Kidney (tissue), 14 donors: ENCODE results near the gene TSNAXIP1. TPM values are rescaled to one million over a fixed set of nuclear protein-coding genes. Genes with fewer than 3 reads are reported as not detected.
A peak's percentile ranks its signal among the peaks of the same experiment; 100 is the strongest.

Experiments used
- DNase-seq, 5 donors: peaks; one replicate each; pipeline ENCODE4 v3.0.0-alpha.2; 2013 to 2020
- FAIRE-seq: peaks from 2 replicates; lab custom pipeline; 2012; peaks lifted over from hg19 to GRCh38; lab: Jason Lieb, UNC
- H3K27ac ChIP-seq, 2 donors: one replicate each; pipeline ENCODE4 v1.7.0; 2013; ENCODE audit warnings: low read depth in 2 of 2, low read length in 2 of 2, inconsistent platforms in 1 of 2
- H3K27me3 ChIP-seq: one replicate; pipeline ENCODE4 v1.7.1; 2013; ENCODE audit warnings: low read length, inconsistent platforms; ENCODE audit not compliant: control insufficient read depth, insufficient read depth
- H3K36me3 ChIP-seq, 3 donors: one replicate each; pipeline versions ENCODE4 v1.7.0 to v1.7.1; 2013; ENCODE audit warnings: low read length in 3 of 3, control low read depth in 1 of 3, inconsistent platforms in 1 of 3; ENCODE audit not compliant: insufficient read depth in 3 of 3, control insufficient read depth in 2 of 3
- H3K4me1 ChIP-seq, 3 donors: one replicate each; pipeline versions ENCODE4 v1.7.0 to v1.7.1; 2013; ENCODE audit warnings: low read length in 3 of 3, inconsistent platforms in 1 of 3, low read depth in 1 of 3; ENCODE audit not compliant: control insufficient read depth in 2 of 3, insufficient read depth in 2 of 3
- H3K4me3 ChIP-seq, 3 donors: one replicate each; pipeline versions ENCODE4 v1.7.0 to v1.8.1; 2013; ENCODE audit warnings: low read length in 3 of 3, control low read depth in 1 of 3, inconsistent platforms in 1 of 3
- H3K9ac ChIP-seq, 3 donors: one replicate each; pipeline versions ENCODE4 v1.7.0 to v1.7.1; 2013; ENCODE audit warnings: low read length in 3 of 3, control low read depth in 1 of 3, inconsistent platforms in 1 of 3
- H3K9me3 ChIP-seq, 3 donors: one replicate each; pipeline versions ENCODE4 v1.7.0 to v1.7.1; 2013; ENCODE audit warnings: low read length in 3 of 3, control low read depth in 1 of 3, inconsistent platforms in 1 of 3; ENCODE audit not compliant: control insufficient read depth in 2 of 3, insufficient read depth in 1 of 3
- intact Hi-C: fragments of 100-400 bp; cut with DNase I; formaldehyde crosslinking; loops from one replicate; pipeline ENCODE4 v1.11.1; 2022
- polyA plus RNA-seq: library from polyadenylated mRNA; stranded (reverse); fragments of 350-450 nt; fragmentation: Illumina TruSeq; extraction: RNeasy Lipid Tissue Mini Kit (QIAGEN cat#74804); gene quantifications from one replicate; pipeline ENCODE4 v1.2.3, GENCODE V29; 2014; ENCODE audit warnings: low read depth, low replicate concordance; ENCODE audit not compliant: insufficient read depth
- total RNA-seq: library from RNA; stranded (reverse); fragmentation: NEBNext Ultra II Directional; extraction: Animal tissue kit (Norgen Biotek cat#: 25700); gene quantifications from one replicate; pipeline ENCODE4 v1.2.1, GENCODE V29; 2021
- TF ChIP-seq, protein P1 (sequence below): IDR thresholded peaks from 3 replicates; pipeline ENCODE4 v1.5.1; 2012; ENCODE audit warnings: mild to moderate bottlenecking, moderate library complexity, borderline replicate concordance; ENCODE audit not compliant: insufficient read depth; ENCODE audit errors: extremely low read depth
- donor health status: control.
- donor health status: control.
- donor health status: control.
- donor health status: control.
- donor health status: control.
- donor health status: DM: yes; HTN: yes; CAD: no.
- donor health status: Normal renal cell carcinoma (clear cell type).

TSNAXIP1 gene
- total and polyA plus RNA-seq, 2 donors from 2014 or later: 2.8 to 3.9 TPM

GRCh38 chr16:67844497-67844896 lies 37.8 kb downstream of the TSNAXIP1 start:
- H3K9me3 ChIP-seq: no peaks in the 10 kb centered on the region
- peak overlapping the region; percentile 4 to 53 (median 48) for H3K9ac ChIP-seq
- intact Hi-C loops: no loop called here
- peak overlapping the region in 1 of 2 donors; percentile 3 for H3K27ac ChIP-seq
- H3K27me3 ChIP-seq: no peaks in the 10 kb centered on the region
- peak overlapping the region in 2 of 3 donors; percentile 12 to 87 for H3K4me3 ChIP-seq
- TF ChIP-seq, protein P1, sequence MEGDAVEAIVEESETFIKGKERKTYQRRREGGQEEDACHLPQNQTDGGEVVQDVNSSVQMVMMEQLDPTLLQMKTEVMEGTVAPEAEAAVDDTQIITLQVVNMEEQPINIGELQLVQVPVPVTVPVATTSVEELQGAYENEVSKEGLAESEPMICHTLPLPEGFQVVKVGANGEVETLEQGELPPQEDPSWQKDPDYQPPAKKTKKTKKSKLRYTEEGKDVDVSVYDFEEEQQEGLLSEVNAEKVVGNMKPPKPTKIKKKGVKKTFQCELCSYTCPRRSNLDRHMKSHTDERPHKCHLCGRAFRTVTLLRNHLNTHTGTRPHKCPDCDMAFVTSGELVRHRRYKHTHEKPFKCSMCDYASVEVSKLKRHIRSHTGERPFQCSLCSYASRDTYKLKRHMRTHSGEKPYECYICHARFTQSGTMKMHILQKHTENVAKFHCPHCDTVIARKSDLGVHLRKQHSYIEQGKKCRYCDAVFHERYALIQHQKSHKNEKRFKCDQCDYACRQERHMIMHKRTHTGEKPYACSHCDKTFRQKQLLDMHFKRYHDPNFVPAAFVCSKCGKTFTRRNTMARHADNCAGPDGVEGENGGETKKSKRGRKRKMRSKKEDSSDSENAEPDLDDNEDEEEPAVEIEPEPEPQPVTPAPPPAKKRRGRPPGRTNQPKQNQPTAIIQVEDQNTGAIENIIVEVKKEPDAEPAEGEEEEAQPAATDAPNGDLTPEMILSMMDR: no peak
- FAIRE-seq (no peak), DNase-seq (no peak)
- no peaks in the 10 kb centered on the region for H3K36me3 ChIP-seq
- H3K4me1 ChIP-seq: peaks cover 14 to 40% (median 38%) of the 10 kb centered on the region in 3 donors

DNA sequence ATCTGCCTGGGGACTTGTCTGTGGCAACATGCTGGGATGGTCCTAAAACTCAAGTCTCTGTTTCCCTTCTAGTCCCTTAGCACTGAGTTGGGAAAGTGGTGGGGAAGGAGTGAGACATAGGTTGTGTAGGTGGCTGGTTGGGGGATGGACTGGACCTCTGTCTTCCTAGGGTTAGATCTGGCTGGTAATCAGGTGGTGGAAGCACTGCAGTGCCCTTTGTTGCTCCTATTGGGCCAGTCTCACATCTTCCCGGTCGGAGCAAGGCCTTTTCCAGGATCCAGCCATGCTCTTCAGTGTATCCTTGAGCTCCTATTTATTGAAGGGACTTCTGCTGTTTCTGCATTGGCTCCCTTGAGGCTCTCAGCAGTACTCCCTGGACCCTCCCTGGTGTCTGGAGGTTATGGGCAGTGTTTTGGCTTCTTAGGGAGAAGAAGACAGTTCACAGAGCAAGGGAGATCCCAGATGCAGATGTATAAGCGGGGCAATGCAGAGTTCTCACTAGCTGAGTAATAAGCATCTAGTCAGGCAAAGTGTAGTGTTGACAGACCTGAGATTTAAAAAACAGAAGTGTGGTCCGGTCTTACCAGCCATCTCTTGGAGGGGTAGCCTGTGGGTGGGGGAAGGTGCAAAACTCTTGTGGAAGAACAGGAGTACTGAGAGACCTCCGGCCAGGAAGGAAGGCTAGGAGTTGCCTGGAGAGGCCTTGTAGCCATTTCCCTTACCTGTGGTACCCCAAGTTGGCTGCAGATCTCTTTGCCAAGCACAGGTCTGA lies 38.8 kb downstream of the TSNAXIP1 start:
- intact Hi-C loops: no loop called here
- FAIRE-seq (no peak), DNase-seq (peak in 1 of 5 donors; percentile 55)
- peaks cover 14 to 40% (median 38%) of the 10 kb centered on the region in 3 donors for H3K4me1 ChIP-seq
- H3K9ac ChIP-seq: peak overlapping the region; percentile 59 to 88 (median 74)
- TF ChIP-seq, protein P1: no peak
- H3K36me3 ChIP-seq: no peaks in the 10 kb centered on the region
- no peaks in the 10 kb centered on the region for H3K9me3 ChIP-seq
- peak overlapping the region; percentile 71 to 83 (median 79) for H3K4me3 ChIP-seq
- no peaks in the 10 kb centered on the region for H3K27me3 ChIP-seq
- H3K27ac ChIP-seq: peak overlapping the region; percentile 91 to 98

DNA sequence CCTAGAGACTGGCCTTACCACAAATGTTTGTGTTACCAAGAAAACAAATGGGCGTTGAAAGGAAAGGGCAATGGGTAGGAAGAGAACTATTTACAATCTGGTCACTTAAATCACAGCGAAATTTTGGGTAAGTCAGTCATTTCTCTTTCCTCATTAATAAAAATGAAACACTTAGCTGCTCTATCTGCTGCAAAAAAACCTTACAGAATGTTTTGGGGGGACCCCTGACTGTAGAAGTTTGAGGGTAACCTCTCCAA lies 39.3 kb downstream of the TSNAXIP1 start:
- Histone ChIP-seq H3K4me3 (peak overlapping the region; percentile 71 to 83 (median 79)), H3K9me3 (no peaks in the 10 kb centered on the region), H3K9ac (peak overlapping the region; percentile 59 to 88 (median 74)), H3K27me3 (no peaks in the 10 kb centered on the region), H3K27ac (peak overlapping the region; percentile 91 to 98), H3K36me3 (no peaks in the 10 kb centered on the region), H3K4me1 (peaks cover 14 to 40% (median 38%) of the 10 kb centered on the region in 3 donors)
- TF ChIP-seq, protein P1: no peak
- intact Hi-C loops: no loop called here
- no peak for DNase-seq
- FAIRE-seq: no peak
